NT2/D1 (cell line): ENCODE results near the gene SLC39A2.

ENCODE experiments used
- DNase-seq: peaks from one replicate; pipeline ENCODE4 v3.0.0-alpha.2; 2011; ENCODE audit warnings: low read depth, low spot score
- H3K27me3 ChIP-seq: 2 replicates; pipeline ENCODE4 v1.6.0; 2011; ENCODE audit warnings: mild to moderate bottlenecking; ENCODE audit not compliant: insufficient read length, insufficient read depth
- H3K36me3 ChIP-seq: 2 replicates; pipeline ENCODE4 v1.6.1; 2011; ENCODE audit warnings: mild to moderate bottlenecking, low read length, mixed read lengths; ENCODE audit not compliant: insufficient read depth, insufficient read length
- H3K4me1 ChIP-seq: 2 replicates; pipeline ENCODE4 v1.5.1; 2011; ENCODE audit not compliant: insufficient read depth, insufficient read length
- H3K4me3 ChIP-seq: 2 replicates; pipeline ENCODE4 v1.5.1; 2011; ENCODE audit warnings: low read depth; ENCODE audit not compliant: insufficient read length
- H3K9ac ChIP-seq: 2 replicates; pipeline ENCODE4 v1.6.0; 2011; ENCODE audit warnings: low read depth; ENCODE audit not compliant: insufficient read length
- H3K9me3 ChIP-seq: 2 replicates; pipeline ENCODE4 v1.5.1; 2011; ENCODE audit warnings: mild to moderate bottlenecking, low read length; ENCODE audit not compliant: insufficient read depth
- SUZ12 ChIP-seq: IDR thresholded peaks from 2 replicates; pipeline ENCODE4 v1.6.1; 2011; ENCODE audit not compliant: insufficient read length, insufficient read depth; ENCODE audit errors: extremely low read depth
- YY1 ChIP-seq: IDR thresholded peaks from 2 replicates; pipeline ENCODE4 v1.6.1; 2011; ENCODE audit not compliant: insufficient read length, insufficient read depth
- ZNF274 ChIP-seq: IDR thresholded peaks from 2 replicates; pipeline ENCODE4 v1.6.1; 2011; ENCODE audit warnings: mild to moderate bottlenecking, low read depth, low read length

SLC39A2 gene

GRCh38 chr14:21016413-21017190, 17.5 kb downstream of the SLC39A2 start:
- no peaks in the 10 kb centered on the region for H3K9me3 ChIP-seq
- no peaks in the 10 kb centered on the region for H3K4me1 ChIP-seq
- H3K9ac ChIP-seq = no peak overlapping the region
- no peak overlapping the region for H3K4me3 ChIP-seq
- no peaks in the 10 kb centered on the region for H3K27me3 ChIP-seq
- TF ChIP-seq SUZ12 (no peak), ZNF274 (no peak), YY1 (no peak)
- DNase-seq = no peak
- H3K36me3 ChIP-seq = peaks cover 47% of the 10 kb centered on the region

GRCh38 chr14:21017528-21018245, 18.6 kb downstream of the SLC39A2 start:
- no peak overlapping the region for H3K4me3 ChIP-seq
- DNase-seq = no peak
- no peaks in the 10 kb centered on the region for H3K27me3 ChIP-seq
- no peaks in the 10 kb centered on the region for H3K4me1 ChIP-seq
- H3K36me3 ChIP-seq = peaks cover 49% of the 10 kb centered on the region
- no peaks in the 10 kb centered on the region for H3K9me3 ChIP-seq
- H3K9ac ChIP-seq = no peak overlapping the region
- TF ChIP-seq YY1 (no peak), ZNF274 (no peak), SUZ12 (no peak)

- Histone ChIP-seq H3K9ac (no peak overlapping the region), H3K4me1 (peaks cover 2% of the 10 kb centered on the region), H3K27me3 (no peaks in the 10 kb centered on the region), H3K36me3 (peaks cover 49% of the 10 kb centered on the region), H3K9me3 (no peaks in the 10 kb centered on the region), H3K4me3 (no peak overlapping the region)
- TF ChIP-seq ZNF274 (no peak), YY1 (no peak), SUZ12 (no peak)
- no peak for DNase-seq
Measured at GRCh38 chr14:21018286-21018685, 19.2 kb downstream of the SLC39A2 start.

GRCh38 chr14:21018781-21019180, 19.7 kb downstream of the SLC39A2 start:
- no peak overlapping the region for H3K9ac ChIP-seq
- no peak for DNase-seq
- peaks cover 4% of the 10 kb centered on the region for H3K4me1 ChIP-seq
- H3K9me3 ChIP-seq = no peaks in the 10 kb centered on the region
- no peak overlapping the region for H3K4me3 ChIP-seq
- peaks cover 1% of the 10 kb centered on the region for H3K27me3 ChIP-seq
- TF ChIP-seq SUZ12 = no peak
- no peak for TF ChIP-seq ZNF274
- TF ChIP-seq YY1 = no peak
- peaks cover 49% of the 10 kb centered on the region for H3K36me3 ChIP-seq

- H3K27me3 ChIP-seq = peaks cover 7% of the 10 kb centered on the region
- H3K36me3 ChIP-seq = peaks cover 49% of the 10 kb centered on the region
- no peaks in the 10 kb centered on the region for H3K9me3 ChIP-seq
- H3K4me1 ChIP-seq = peaks cover 4% of the 10 kb centered on the region
- H3K9ac ChIP-seq = no peak overlapping the region
- H3K4me3 ChIP-seq = no peak overlapping the region
- TF ChIP-seq ZNF274 (no peak), YY1 (no peak), SUZ12 (no peak)
- DNase-seq = no peak
Measured at GRCh38 chr14:21019366-21019765, 20.3 kb downstream of the SLC39A2 start.

GRCh38 chr14:21020977-21021545, 22.0 kb downstream of the SLC39A2 start:
- TF ChIP-seq YY1 (no peak), SUZ12 (no peak), ZNF274 (no peak)
- H3K27me3 ChIP-seq = peaks cover 11% of the 10 kb centered on the region
- peaks cover 4% of the 10 kb centered on the region for H3K4me1 ChIP-seq
- peaks cover 49% of the 10 kb centered on the region for H3K36me3 ChIP-seq
- no peak overlapping the region for H3K9ac ChIP-seq
- H3K4me3 ChIP-seq = no peak overlapping the region
- H3K9me3 ChIP-seq = no peaks in the 10 kb centered on the region
- no peak for DNase-seq

- Histone ChIP-seq H3K9me3 (no peaks in the 10 kb centered on the region), H3K36me3 (peaks cover 38% of the 10 kb centered on the region), H3K27me3 (peaks cover 11% of the 10 kb centered on the region), H3K4me1 (peaks cover 6% of the 10 kb centered on the region), H3K4me3 (no peak overlapping the region), H3K9ac (no peak overlapping the region)
- TF ChIP-seq YY1 (no peak), ZNF274 (no peak), SUZ12 (no peak)
- DNase-seq = no peak
Measured at GRCh38 chr14:21022686-21023085, 23.6 kb downstream of the SLC39A2 start.
